OCI-LY7 (cell line): ENCODE measurements around the gene BORCS8.

Experiments
- CTCF ChIP-seq: fragments of 200-600 bp; sonication (generic); conservative IDR thresholded peaks from 2 replicates; pipeline ENCODE4 v1.5.1; 2014; ENCODE audit warnings: mild to moderate bottlenecking, antibody characterized with exemption, low read length, moderate library complexity, mixed read lengths
- EZH2phosphoT487 ChIP-seq: fragments of 200-600 bp; sonication (generic); IDR thresholded peaks from 2 replicates; pipeline ENCODE4 v1.6.1; 2018; ENCODE audit warnings: low read depth, borderline replicate concordance, mild to moderate bottlenecking, mixed run types, antibody characterized with exemption, low read length, moderate library complexity, mixed read lengths

DNA sequence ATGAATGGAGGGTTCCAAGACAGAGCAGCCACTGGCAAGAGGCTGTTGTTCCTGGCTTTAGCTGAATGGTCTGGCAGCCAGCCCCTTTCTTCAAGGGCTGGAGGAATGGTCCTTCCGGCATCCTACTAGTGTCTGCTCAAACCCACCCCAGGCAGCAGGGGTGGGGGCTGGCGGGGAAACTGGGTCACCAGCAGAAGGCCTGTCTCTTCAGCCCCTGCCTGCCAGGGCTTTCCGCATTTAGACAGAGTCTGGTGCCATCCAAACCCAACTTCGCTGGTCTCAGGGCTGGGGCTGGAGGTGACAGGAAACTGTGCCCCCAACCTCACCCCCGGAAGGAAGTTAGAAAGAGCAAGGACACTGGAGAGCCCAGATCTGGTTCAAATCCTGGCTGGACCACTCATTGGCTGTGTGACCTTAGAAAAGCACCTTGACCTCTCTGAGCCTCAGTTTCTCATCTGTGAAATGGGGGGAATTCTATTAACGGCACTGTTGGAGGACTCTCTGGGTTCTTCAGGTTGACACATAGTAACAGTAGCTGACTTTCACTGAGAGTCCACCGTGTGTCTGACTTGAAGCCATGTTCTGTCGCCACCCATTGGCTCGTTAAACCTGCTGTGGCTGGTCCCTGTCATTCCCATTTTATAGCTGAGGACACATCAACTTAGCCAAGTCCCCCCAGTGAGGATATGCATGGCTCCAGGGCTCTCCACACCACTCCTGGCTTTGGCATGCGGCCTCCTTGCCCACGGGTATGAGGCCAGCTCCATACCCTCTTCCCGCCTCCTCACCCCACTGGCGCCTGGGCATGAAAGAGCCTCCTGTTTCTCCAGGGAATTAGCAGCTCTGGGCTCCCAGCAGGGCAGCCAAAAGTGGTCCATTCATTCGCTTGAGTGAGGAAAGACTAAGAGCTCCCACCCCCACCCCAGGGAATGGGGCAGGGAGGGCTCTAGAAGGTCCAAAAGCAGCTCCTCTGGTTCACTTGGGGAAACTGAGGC, 13.8 kb upstream of the BORCS8 start:
- TF ChIP-seq CTCF (no peak), EZH2phosphoT487 (no peak)
